CD14-positive monocyte (primary cell): ENCODE data around the gene KLHL25. TPM values are rescaled to one million over a fixed set of nuclear protein-coding genes. Genes with fewer than 3 reads are reported as not detected.

ENCODE experiments used
- DNase-seq, 3 donors: peaks; one replicate each; pipeline ENCODE4 v3.0.0-alpha.2; 2011 to 2022
- H2AFZ ChIP-seq: 2 replicates; pipeline ENCODE4 v1.6.0; 2012; ENCODE audit warnings: mild to moderate bottlenecking, low read depth, low read length, inconsistent platforms; ENCODE audit not compliant: insufficient read depth, poor library complexity, severe bottlenecking
- H3K27ac ChIP-seq, 2 donors: 1 replicate in 1 of 2; 2 replicates in 1 of 2; pipeline ENCODE4 v1.5.1; 2012 to 2013; ENCODE audit warnings: low read length in 2 of 2, control low read depth in 1 of 2, inconsistent platforms in 1 of 2, low read depth in 1 of 2, mild to moderate bottlenecking in 1 of 2
- H3K27me3 ChIP-seq, 2 donors: one replicate each; pipeline versions ENCODE4 v1.6.0 to v1.6.1; 2011 to 2013; ENCODE audit warnings: low read length in 2 of 2; ENCODE audit not compliant: control insufficient read depth in 2 of 2, insufficient read depth in 2 of 2
- H3K36me3 ChIP-seq, 2 donors: replicated peaks in 1 of 2; 1 replicate in 1 of 2; 2 replicates in 1 of 2; pipeline versions ENCODE4 v1.5.1 to v1.6.1; 2012 to 2013; ENCODE audit warnings: low read length in 2 of 2, control low read depth in 1 of 2, inconsistent platforms in 1 of 2, mild to moderate bottlenecking in 1 of 2; ENCODE audit not compliant: insufficient read depth in 2 of 2, control insufficient read depth in 1 of 2
- H3K4me1 ChIP-seq, 2 donors: 1 replicate in 1 of 2; 2 replicates in 1 of 2; pipeline versions ENCODE4 v1.5.1 to v1.6.1; 2012 to 2013; ENCODE audit warnings: low read length in 2 of 2, control low read depth in 1 of 2, inconsistent platforms in 1 of 2, mild to moderate bottlenecking in 1 of 2, moderate library complexity in 1 of 2; ENCODE audit not compliant: insufficient read depth in 2 of 2, control insufficient read depth in 1 of 2
- H3K4me2 ChIP-seq: replicated peaks from 2 replicates; pipeline ENCODE3; 2012; ENCODE audit warnings: low read length, moderate library complexity, mild to moderate bottlenecking; ENCODE audit not compliant: poor library complexity, severe bottlenecking; ENCODE audit errors: extremely low read depth
- H3K4me3 ChIP-seq, 3 experiments: fragments of 200-600 bp in 1 of 3; sonication (generic) in 1 of 3; replicated peaks in 1 of 3; 1 replicate in 2 of 3; 2 replicates in 1 of 3; pipeline ENCODE4 v1.5.1; 2011 to 2013; ENCODE audit warnings: low read length in 3 of 3, mild to moderate bottlenecking in 3 of 3, control low read depth in 2 of 3, low read depth in 2 of 3, inconsistent platforms in 1 of 3, moderate library complexity in 1 of 3
- H3K79me2 ChIP-seq: 2 replicates; pipeline ENCODE4 v1.6.0; 2012; ENCODE audit warnings: mild to moderate bottlenecking, control low read depth, inconsistent platforms, low read length, moderate library complexity; ENCODE audit not compliant: insufficient read depth
- H3K9ac ChIP-seq: 2 replicates; pipeline ENCODE4 v1.6.0; 2017; ENCODE audit warnings: low read length, mild to moderate bottlenecking; ENCODE audit not compliant: insufficient read depth, poor library complexity, severe bottlenecking
- H3K9me3 ChIP-seq, 2 donors: replicated peaks in 1 of 2; 1 replicate in 1 of 2; 2 replicates in 1 of 2; pipeline versions ENCODE4 v1.5.1 to v1.6.1; 2012 to 2013; ENCODE audit warnings: low read length in 2 of 2, control low read depth in 1 of 2; ENCODE audit not compliant: control insufficient read depth in 1 of 2, insufficient read depth in 1 of 2
- H4K20me1 ChIP-seq: 2 replicates; pipeline ENCODE4 v1.6.0; 2012; ENCODE audit warnings: mild to moderate bottlenecking, low read length, control low read depth, moderate library complexity; ENCODE audit not compliant: insufficient read depth
- H3K27ac Mint-ChIP-seq, 7 donors: one replicate each; pipeline ENCODE4 v1.8.0; 2020; ENCODE audit warnings: mild to moderate bottlenecking in 7 of 7, mixed read lengths in 7 of 7, moderate library complexity in 6 of 7, inconsistent platforms in 2 of 7
- H3K27me3 Mint-ChIP-seq, 3 donors: one replicate each; pipeline ENCODE4 v1.8.0; 2021 to 2022; ENCODE audit warnings: low read depth in 3 of 3, mild to moderate bottlenecking in 3 of 3, mixed read lengths in 3 of 3, moderate library complexity in 3 of 3, inconsistent platforms in 1 of 3
- H3K36me3 Mint-ChIP-seq, 2 donors: one replicate each; pipeline ENCODE4 v1.8.0; 2020; ENCODE audit warnings: mixed read lengths in 2 of 2, inconsistent platforms in 1 of 2, mild to moderate bottlenecking in 1 of 2
- H3K4me1 Mint-ChIP-seq: one replicate; pipeline ENCODE4 v1.8.0; 2020; ENCODE audit warnings: mild to moderate bottlenecking, mixed read lengths
- H3K4me3 Mint-ChIP-seq, 2 donors: one replicate each; pipeline ENCODE4 v1.8.0; 2020; ENCODE audit warnings: mild to moderate bottlenecking in 2 of 2, mixed read lengths in 2 of 2, moderate library complexity in 1 of 2
- H3K9me3 Mint-ChIP-seq, 7 donors: one replicate each; pipeline ENCODE4 v1.8.0; 2020 to 2022; ENCODE audit warnings: mixed read lengths in 7 of 7, mild to moderate bottlenecking in 6 of 7, moderate library complexity in 6 of 7, inconsistent platforms in 2 of 7
- CTCF ChIP-seq: fragments of 200-600 bp; IDR thresholded peaks from one replicate; pipeline ENCODE4 v1.8.0; 2022; ENCODE audit warnings: antibody characterized with exemption, mild to moderate bottlenecking
- WGBS: methylation state at CpG from one replicate; pipeline ENCODE4 v1.1.5; 2013; ENCODE audit warnings: missing lambda C conversion rate; ENCODE audit not compliant: insufficient coverage; 5-methylcytosine and 5-hydroxymethylcytosine counted together
- intact Hi-C, 2 donors: fragments of 100-400 bp; cut with micrococcal nuclease; formaldehyde crosslinking; loops; one replicate each; pipeline versions ENCODE4 v1.15.0 to v1.15.1; 2023
- polyA plus RNA-seq, 3 donors: library from polyadenylated mRNA; depleted of rRNA in 1 of 3; unstranded in 2 of 3; stranded (reverse) in 1 of 3; fragments of 300-500 nt in 2 of 3; fragments of >200 nt in 1 of 3; fragmentation: Illumina TruSeq in 2 of 3; gene quantifications; 1 replicate in 2 of 3; 2 replicates in 1 of 3; pipeline ENCODE4 v1.2.3, GENCODE V29; 2012 to 2021

Gene KLHL25
- polyA plus RNA-seq, 3 donors: 0.27 to 0.60 (median 0.40) TPM

GRCh38 chr15:85788771-85789495 lies 5.8 kb downstream of the KLHL25 start:
- Histone ChIP-seq H3K9ac (no peak overlapping the region), H3K4me2 (no peak overlapping the region), H4K20me1 (no peaks in the 10 kb centered on the region), H3K36me3 (no peaks in the 10 kb centered on the region), H3K27me3 (peaks cover 8 to 20% of the 10 kb centered on the region in 2 donors), H3K27ac (no peak overlapping the region), H3K4me1 (peaks cover 8 to 9% of the 10 kb centered on the region in 2 donors), H3K4me3 (no peak overlapping the region), H3K9me3 (no peaks in the 10 kb centered on the region), H3K79me2 (no peaks in the 10 kb centered on the region), H2AFZ (no peak overlapping the region)
- Mint-ChIP-seq H3K4me1 (peaks cover 18% of the 10 kb centered on the region), H3K4me3 (no peak overlapping the region), H3K27me3 (peaks cover 22 to 28% (median 27%) of the 10 kb centered on the region in 3 donors), H3K27ac (peak overlapping the region in 1 of 7 donors; percentile 41), H3K36me3 (no peaks in the 10 kb centered on the region), H3K9me3 (peaks cover 0 to 5% (median 0%) of the 10 kb centered on the region in 7 donors)
- 97% methylated on average over 11 of the region's 12 CpGs for WGBS
- no peak for DNase-seq
- TF ChIP-seq CTCF: no peak
- intact Hi-C loops: no loop called here

GRCh38 chr15:85786781-85787114 lies 8.0 kb downstream of the KLHL25 start:
- H3K27me3 Mint-ChIP-seq: peaks cover 5 to 9% (median 7%) of the 10 kb centered on the region in 3 donors
- Histone ChIP-seq H4K20me1 (no peaks in the 10 kb centered on the region), H3K4me3 (no peak overlapping the region), H3K36me3 (no peaks in the 10 kb centered on the region), H3K9me3 (no peaks in the 10 kb centered on the region), H3K27me3 (peaks cover 0 to 1% of the 10 kb centered on the region in 2 donors), H3K9ac (no peak overlapping the region), H3K4me2 (no peak overlapping the region), H3K27ac (no peak overlapping the region), H3K4me1 (peaks cover 2 to 9% of the 10 kb centered on the region in 2 donors), H2AFZ (no peak overlapping the region), H3K79me2 (no peaks in the 10 kb centered on the region)
- no peaks in the 10 kb centered on the region for H3K9me3 Mint-ChIP-seq
- no peak for TF ChIP-seq CTCF
- no peaks in the 10 kb centered on the region for H3K36me3 Mint-ChIP-seq
- DNase-seq: no peak
- intact Hi-C loops: no loop called here
- H3K4me3 Mint-ChIP-seq: no peak overlapping the region
- 75% methylated on average over 1 of the region's 3 CpGs for WGBS
- H3K4me1 Mint-ChIP-seq: peaks cover 11% of the 10 kb centered on the region
- no peak overlapping the region for H3K27ac Mint-ChIP-seq
